GM23338 (cell line): ENCODE results near the gene FOXP4. TPM values are rescaled to one million over a fixed set of nuclear protein-coding genes. Genes with fewer than 3 reads are reported as not detected.

Experiments used
- ATAC-seq: fragments of 200-7000 bp; cut with Tn5 transposase; 3 replicates; pipeline ENCODE4 v1.9.1; 2020
- DNase-seq: peaks from one replicate; pipeline ENCODE4 v3.0.0-alpha.2; 2015; ENCODE audit warnings: low spot score
- H2AFZ ChIP-seq: fragments of 200-600 bp; sonication (generic); 2 replicates; pipeline ENCODE4 v1.8.0; 2016; ENCODE audit warnings: antibody characterized with exemption, mild to moderate bottlenecking, moderate library complexity
- H3F3A ChIP-seq: fragments of 200-600 bp; sonication (generic); replicated peaks from 2 replicates; pipeline ENCODE4 v1.8.0; 2017; ENCODE audit warnings: antibody characterized with exemption, mixed run types, low read depth
- H3K27ac ChIP-seq: fragments of 200-600 bp; sonication (generic); 2 replicates; pipeline ENCODE4 v1.6.1; 2016; ENCODE audit warnings: low read depth
- H3K27me3 ChIP-seq: fragments of 200-600 bp; sonication (generic); 2 replicates; pipeline ENCODE4 v1.8.0; 2016; ENCODE audit warnings: mild to moderate bottlenecking, mixed run types, moderate library complexity; ENCODE audit not compliant: insufficient read depth
- H3K36me3 ChIP-seq: fragments of 200-600 bp; sonication (generic); 2 replicates; pipeline ENCODE4 v1.8.0; 2016; ENCODE audit warnings: mild to moderate bottlenecking; ENCODE audit not compliant: insufficient read depth
- H3K4me1 ChIP-seq: fragments of 200-600 bp; sonication (generic); 2 replicates; pipeline ENCODE4 v1.8.0; 2016; ENCODE audit warnings: mild to moderate bottlenecking, moderate library complexity; ENCODE audit not compliant: insufficient read depth
- H3K4me2 ChIP-seq: fragments of 200-600 bp; sonication (generic); 2 replicates; pipeline ENCODE4 v1.7.1; 2017; ENCODE audit warnings: mixed run types
- H3K4me3 ChIP-seq: fragments of 200-600 bp; sonication (generic); 2 replicates; pipeline ENCODE4 v1.6.1; 2016; ENCODE audit warnings: mixed run types
- H3K79me2 ChIP-seq: fragments of 200-600 bp; sonication (generic); replicated peaks from 2 replicates; pipeline ENCODE4 v1.8.0; 2017; ENCODE audit warnings: mild to moderate bottlenecking; ENCODE audit not compliant: insufficient read depth
- H3K9me2 ChIP-seq: fragments of 200-600 bp; sonication (generic); 2 replicates; pipeline ENCODE4 v1.8.0; 2017; ENCODE audit not compliant: insufficient read depth
- H4K20me1 ChIP-seq: fragments of 200-600 bp; sonication (generic); replicated peaks from 2 replicates; pipeline ENCODE4 v1.8.0; 2017; ENCODE audit warnings: mild to moderate bottlenecking; ENCODE audit not compliant: insufficient read depth
- H3K27ac Mint-ChIP-seq: 2 replicates; pipeline ENCODE4 v1.8.0; 2020; ENCODE audit warnings: inconsistent platforms, mild to moderate bottlenecking, moderate library complexity, mixed read lengths
- H3K27me3 Mint-ChIP-seq: 3 replicates; pipeline ENCODE4 v1.8.0; 2022; ENCODE audit warnings: low read depth, mild to moderate bottlenecking, moderate library complexity, mixed read lengths, inconsistent platforms; ENCODE audit not compliant: insufficient read depth, poor library complexity
- H3K36me3 Mint-ChIP-seq: 3 replicates; pipeline ENCODE4 v1.8.0; 2021; ENCODE audit warnings: low read depth, mild to moderate bottlenecking, inconsistent platforms, moderate library complexity, mixed read lengths
- H3K4me1 Mint-ChIP-seq: 3 replicates; pipeline ENCODE4 v1.8.0; 2020; ENCODE audit warnings: mild to moderate bottlenecking, inconsistent platforms, mixed read lengths
- H3K4me3 Mint-ChIP-seq: 3 replicates; pipeline ENCODE4 v1.8.0; 2021; ENCODE audit warnings: moderate library complexity, mild to moderate bottlenecking, inconsistent platforms, mixed read lengths
- H3K9me3 Mint-ChIP-seq: 3 replicates; pipeline ENCODE4 v1.8.0; 2020; ENCODE audit warnings: moderate library complexity, mild to moderate bottlenecking, inconsistent platforms, mixed read lengths
- EZH2phosphoT487 ChIP-seq: fragments of 200-600 bp; sonication (generic); IDR thresholded peaks from one replicate; pipeline ENCODE4 v1.8.1; 2018; ENCODE audit warnings: antibody characterized with exemption; ENCODE audit not compliant: unreplicated experiment
- JUNB ChIP-seq: IDR thresholded peaks from one replicate; pipeline ENCODE4 v1.6.1; 2016; ENCODE audit warnings: antibody characterized with exemption; ENCODE audit not compliant: unreplicated experiment
- NANOG ChIP-seq: IDR thresholded peaks from 2 replicates; pipeline ENCODE4 v1.6.1; 2016; ENCODE audit warnings: antibody characterized with exemption, borderline replicate concordance
- STAT1 ChIP-seq: IDR thresholded peaks from one replicate; pipeline ENCODE4 v1.6.1; 2016; ENCODE audit warnings: antibody characterized with exemption; ENCODE audit not compliant: unreplicated experiment
- ZNF114 ChIP-seq: fragments of 250-450 bp; sonication (Bioruptor Pico); IDR thresholded peaks from 2 replicates; pipeline ENCODE4 v1.5.0; 2020; ENCODE audit warnings: mild to moderate bottlenecking, moderate library complexity
- ZNF331 ChIP-seq: fragments of 250-450 bp; sonication (Bioruptor Pico); IDR thresholded peaks from 2 replicates; pipeline ENCODE4 v1.5.0; 2020; ENCODE audit warnings: low read depth, mild to moderate bottlenecking, moderate library complexity
- polyA plus RNA-seq: library from polyadenylated mRNA; unstranded; fragments of >200 nt; fragmentation: Nextera tagmentation; extraction: Ambion mirVana; gene quantifications from 2 replicates; pipeline ENCODE4 v1.2.1, GENCODE V29; 2016
- total RNA-seq: library from RNA; depleted of rRNA; stranded (reverse); fragments of >200 nt; shearing (Covaris generic); gene quantifications from 2 replicates; pipeline ENCODE4 v1.2.3, GENCODE V29; 2014
- TF ChIP-seq, protein P1 (sequence below), 2 experiments: fragments of 200-600 bp in 1 of 2; sonication (generic) in 1 of 2; conservative IDR thresholded peaks; 2 replicates each; pipeline versions ENCODE4 v1.5.1 to v1.6.1; 2016 to 2017; ENCODE audit warnings: antibody characterized with exemption in 2 of 2, low read depth in 2 of 2, mild to moderate bottlenecking in 2 of 2, moderate library complexity in 1 of 2
- TF ChIP-seq, protein P2 (sequence below): IDR thresholded peaks from 2 replicates; pipeline ENCODE4 v1.6.1; 2016; ENCODE audit warnings: antibody characterized with exemption
- TF ChIP-seq, protein P3 (sequence below): IDR thresholded peaks from one replicate; pipeline ENCODE4 v1.6.1; 2018; ENCODE audit warnings: antibody characterized with exemption; ENCODE audit not compliant: unreplicated experiment
- TF ChIP-seq, protein P4 (sequence below): fragments of 250-450 bp; sonication (Bioruptor Pico); IDR thresholded peaks from 2 replicates; pipeline ENCODE4 v1.5.0; 2020; ENCODE audit warnings: mild to moderate bottlenecking, moderate library complexity

FOXP4 gene
- total and polyA plus RNA-seq, 2 experiments from 2014 or later: 5.1 to 13.5 TPM

DNA sequence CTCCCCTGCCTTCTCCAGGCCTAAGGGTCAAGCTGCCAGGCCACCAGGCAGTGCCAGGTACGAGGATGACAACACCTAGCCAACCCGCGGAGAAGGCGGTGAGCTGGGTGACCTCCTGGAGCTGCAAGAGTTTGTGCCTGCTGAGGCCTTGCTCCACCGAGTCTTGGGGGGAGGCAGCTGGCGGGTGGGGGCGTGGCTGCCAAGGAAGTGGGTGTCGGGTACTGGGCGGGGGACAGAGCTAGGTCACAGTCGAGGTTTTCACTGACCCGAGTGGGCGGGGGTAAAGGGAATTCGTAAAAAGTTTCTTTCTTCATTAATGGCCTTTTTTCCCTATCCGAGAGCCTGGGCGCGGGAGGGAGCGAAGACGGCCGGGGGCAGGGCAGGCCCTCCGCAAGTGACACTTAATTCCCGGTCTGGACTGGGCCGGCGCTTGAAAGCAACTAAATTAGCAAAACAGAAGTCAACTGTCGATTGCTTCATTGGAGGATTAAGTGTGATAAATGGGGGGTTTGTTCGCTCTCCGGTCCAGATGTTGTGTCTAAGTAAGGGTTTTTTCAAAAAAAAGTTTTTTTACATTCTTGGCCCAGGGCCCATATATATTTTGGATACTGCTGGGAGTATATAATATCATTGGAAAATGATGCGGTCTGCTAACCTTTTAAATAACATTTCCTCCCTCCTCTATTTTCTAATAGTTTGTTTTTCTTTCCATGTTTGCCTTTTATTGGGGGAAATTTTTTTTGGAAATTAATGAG lies 43.1 kb upstream of the FOXP4 start (continued):
- TF ChIP-seq, protein P1, sequence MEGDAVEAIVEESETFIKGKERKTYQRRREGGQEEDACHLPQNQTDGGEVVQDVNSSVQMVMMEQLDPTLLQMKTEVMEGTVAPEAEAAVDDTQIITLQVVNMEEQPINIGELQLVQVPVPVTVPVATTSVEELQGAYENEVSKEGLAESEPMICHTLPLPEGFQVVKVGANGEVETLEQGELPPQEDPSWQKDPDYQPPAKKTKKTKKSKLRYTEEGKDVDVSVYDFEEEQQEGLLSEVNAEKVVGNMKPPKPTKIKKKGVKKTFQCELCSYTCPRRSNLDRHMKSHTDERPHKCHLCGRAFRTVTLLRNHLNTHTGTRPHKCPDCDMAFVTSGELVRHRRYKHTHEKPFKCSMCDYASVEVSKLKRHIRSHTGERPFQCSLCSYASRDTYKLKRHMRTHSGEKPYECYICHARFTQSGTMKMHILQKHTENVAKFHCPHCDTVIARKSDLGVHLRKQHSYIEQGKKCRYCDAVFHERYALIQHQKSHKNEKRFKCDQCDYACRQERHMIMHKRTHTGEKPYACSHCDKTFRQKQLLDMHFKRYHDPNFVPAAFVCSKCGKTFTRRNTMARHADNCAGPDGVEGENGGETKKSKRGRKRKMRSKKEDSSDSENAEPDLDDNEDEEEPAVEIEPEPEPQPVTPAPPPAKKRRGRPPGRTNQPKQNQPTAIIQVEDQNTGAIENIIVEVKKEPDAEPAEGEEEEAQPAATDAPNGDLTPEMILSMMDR (conservative IDR thresholded peaks at IDR 0.05; ENCODE audit: low read depth in 2 of 2): no peak
- TF ChIP-seq NANOG (no peak), JUNB (no peak), STAT1 (no peak), ZNF331 (CRISPR knock-in tag) (no peak)
- TF ChIP-seq, protein P2, sequence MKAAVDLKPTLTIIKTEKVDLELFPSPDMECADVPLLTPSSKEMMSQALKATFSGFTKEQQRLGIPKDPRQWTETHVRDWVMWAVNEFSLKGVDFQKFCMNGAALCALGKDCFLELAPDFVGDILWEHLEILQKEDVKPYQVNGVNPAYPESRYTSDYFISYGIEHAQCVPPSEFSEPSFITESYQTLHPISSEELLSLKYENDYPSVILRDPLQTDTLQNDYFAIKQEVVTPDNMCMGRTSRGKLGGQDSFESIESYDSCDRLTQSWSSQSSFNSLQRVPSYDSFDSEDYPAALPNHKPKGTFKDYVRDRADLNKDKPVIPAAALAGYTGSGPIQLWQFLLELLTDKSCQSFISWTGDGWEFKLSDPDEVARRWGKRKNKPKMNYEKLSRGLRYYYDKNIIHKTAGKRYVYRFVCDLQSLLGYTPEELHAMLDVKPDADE: no peak
- TF ChIP-seq, protein P3, sequence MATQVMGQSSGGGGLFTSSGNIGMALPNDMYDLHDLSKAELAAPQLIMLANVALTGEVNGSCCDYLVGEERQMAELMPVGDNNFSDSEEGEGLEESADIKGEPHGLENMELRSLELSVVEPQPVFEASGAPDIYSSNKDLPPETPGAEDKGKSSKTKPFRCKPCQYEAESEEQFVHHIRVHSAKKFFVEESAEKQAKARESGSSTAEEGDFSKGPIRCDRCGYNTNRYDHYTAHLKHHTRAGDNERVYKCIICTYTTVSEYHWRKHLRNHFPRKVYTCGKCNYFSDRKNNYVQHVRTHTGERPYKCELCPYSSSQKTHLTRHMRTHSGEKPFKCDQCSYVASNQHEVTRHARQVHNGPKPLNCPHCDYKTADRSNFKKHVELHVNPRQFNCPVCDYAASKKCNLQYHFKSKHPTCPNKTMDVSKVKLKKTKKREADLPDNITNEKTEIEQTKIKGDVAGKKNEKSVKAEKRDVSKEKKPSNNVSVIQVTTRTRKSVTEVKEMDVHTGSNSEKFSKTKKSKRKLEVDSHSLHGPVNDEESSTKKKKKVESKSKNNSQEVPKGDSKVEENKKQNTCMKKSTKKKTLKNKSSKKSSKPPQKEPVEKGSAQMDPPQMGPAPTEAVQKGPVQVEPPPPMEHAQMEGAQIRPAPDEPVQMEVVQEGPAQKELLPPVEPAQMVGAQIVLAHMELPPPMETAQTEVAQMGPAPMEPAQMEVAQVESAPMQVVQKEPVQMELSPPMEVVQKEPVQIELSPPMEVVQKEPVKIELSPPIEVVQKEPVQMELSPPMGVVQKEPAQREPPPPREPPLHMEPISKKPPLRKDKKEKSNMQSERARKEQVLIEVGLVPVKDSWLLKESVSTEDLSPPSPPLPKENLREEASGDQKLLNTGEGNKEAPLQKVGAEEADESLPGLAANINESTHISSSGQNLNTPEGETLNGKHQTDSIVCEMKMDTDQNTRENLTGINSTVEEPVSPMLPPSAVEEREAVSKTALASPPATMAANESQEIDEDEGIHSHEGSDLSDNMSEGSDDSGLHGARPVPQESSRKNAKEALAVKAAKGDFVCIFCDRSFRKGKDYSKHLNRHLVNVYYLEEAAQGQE: no peak

DNA sequence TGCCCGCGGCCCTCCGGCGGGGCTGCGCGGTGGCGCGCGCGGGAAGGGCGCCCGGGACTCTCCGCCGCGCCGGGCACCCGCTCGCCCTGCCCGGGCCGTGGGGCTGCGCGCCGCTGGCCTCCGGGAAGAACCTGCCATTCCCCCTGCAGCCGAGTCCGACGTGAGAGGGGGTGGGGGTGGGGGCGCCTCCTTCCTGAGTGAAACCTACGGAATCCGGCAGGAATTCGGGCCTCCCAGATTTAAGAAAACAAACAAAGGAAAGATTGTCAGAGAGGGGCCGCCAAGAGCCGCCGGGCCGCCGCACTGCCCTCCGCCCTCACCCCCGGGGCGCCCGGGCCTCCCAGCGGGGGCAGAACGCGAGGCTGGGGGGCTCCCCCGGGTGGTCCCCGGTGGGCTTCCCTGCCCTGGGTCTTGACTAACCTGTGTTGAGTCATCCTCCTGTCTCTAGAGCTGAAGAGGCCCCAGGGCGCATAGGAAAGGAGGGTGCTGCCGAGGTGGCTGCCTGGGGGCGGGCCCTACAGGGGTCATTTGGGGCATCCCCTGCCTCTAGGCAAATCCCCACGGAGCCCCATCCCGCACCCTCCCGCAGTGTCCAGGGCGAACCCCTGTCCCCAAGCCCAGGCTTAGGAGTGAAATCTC lies 42.2 kb upstream of the FOXP4 start:
- Mint-ChIP-seq H3K27me3 (peaks cover 75% of the 10 kb centered on the region), H3K27ac (no peak overlapping the region), H3K4me3 (peak overlapping the region; percentile 71), H3K9me3 (no peaks in the 10 kb centered on the region), H3K36me3 (no peaks in the 10 kb centered on the region), H3K4me1 (peaks cover 25% of the 10 kb centered on the region)
- Histone ChIP-seq H3K27ac (no peak overlapping the region), H3K9me2 (no peaks in the 10 kb centered on the region), H3K4me1 (peaks cover 21% of the 10 kb centered on the region), H3F3A (peaks cover 14% of the 10 kb centered on the region), H3K79me2 (no peaks in the 10 kb centered on the region), H3K27me3 (peaks cover 92% of the 10 kb centered on the region), H3K36me3 (peaks cover 4% of the 10 kb centered on the region; the same call in 1 of the 2 replicates), H4K20me1 (peaks cover 4% of the 10 kb centered on the region; the same call in 1 of the 2 replicates), H2AFZ (peak overlapping the region; percentile 74; the same call in 1 of the 2 replicates), H3K4me2 (peak overlapping the region; percentile 86), H3K4me3 (peak overlapping the region; percentile 54)
- peak; percentile 72 for DNase-seq
- ATAC-seq: peak; percentile 22
- TF ChIP-seq, protein P4, sequence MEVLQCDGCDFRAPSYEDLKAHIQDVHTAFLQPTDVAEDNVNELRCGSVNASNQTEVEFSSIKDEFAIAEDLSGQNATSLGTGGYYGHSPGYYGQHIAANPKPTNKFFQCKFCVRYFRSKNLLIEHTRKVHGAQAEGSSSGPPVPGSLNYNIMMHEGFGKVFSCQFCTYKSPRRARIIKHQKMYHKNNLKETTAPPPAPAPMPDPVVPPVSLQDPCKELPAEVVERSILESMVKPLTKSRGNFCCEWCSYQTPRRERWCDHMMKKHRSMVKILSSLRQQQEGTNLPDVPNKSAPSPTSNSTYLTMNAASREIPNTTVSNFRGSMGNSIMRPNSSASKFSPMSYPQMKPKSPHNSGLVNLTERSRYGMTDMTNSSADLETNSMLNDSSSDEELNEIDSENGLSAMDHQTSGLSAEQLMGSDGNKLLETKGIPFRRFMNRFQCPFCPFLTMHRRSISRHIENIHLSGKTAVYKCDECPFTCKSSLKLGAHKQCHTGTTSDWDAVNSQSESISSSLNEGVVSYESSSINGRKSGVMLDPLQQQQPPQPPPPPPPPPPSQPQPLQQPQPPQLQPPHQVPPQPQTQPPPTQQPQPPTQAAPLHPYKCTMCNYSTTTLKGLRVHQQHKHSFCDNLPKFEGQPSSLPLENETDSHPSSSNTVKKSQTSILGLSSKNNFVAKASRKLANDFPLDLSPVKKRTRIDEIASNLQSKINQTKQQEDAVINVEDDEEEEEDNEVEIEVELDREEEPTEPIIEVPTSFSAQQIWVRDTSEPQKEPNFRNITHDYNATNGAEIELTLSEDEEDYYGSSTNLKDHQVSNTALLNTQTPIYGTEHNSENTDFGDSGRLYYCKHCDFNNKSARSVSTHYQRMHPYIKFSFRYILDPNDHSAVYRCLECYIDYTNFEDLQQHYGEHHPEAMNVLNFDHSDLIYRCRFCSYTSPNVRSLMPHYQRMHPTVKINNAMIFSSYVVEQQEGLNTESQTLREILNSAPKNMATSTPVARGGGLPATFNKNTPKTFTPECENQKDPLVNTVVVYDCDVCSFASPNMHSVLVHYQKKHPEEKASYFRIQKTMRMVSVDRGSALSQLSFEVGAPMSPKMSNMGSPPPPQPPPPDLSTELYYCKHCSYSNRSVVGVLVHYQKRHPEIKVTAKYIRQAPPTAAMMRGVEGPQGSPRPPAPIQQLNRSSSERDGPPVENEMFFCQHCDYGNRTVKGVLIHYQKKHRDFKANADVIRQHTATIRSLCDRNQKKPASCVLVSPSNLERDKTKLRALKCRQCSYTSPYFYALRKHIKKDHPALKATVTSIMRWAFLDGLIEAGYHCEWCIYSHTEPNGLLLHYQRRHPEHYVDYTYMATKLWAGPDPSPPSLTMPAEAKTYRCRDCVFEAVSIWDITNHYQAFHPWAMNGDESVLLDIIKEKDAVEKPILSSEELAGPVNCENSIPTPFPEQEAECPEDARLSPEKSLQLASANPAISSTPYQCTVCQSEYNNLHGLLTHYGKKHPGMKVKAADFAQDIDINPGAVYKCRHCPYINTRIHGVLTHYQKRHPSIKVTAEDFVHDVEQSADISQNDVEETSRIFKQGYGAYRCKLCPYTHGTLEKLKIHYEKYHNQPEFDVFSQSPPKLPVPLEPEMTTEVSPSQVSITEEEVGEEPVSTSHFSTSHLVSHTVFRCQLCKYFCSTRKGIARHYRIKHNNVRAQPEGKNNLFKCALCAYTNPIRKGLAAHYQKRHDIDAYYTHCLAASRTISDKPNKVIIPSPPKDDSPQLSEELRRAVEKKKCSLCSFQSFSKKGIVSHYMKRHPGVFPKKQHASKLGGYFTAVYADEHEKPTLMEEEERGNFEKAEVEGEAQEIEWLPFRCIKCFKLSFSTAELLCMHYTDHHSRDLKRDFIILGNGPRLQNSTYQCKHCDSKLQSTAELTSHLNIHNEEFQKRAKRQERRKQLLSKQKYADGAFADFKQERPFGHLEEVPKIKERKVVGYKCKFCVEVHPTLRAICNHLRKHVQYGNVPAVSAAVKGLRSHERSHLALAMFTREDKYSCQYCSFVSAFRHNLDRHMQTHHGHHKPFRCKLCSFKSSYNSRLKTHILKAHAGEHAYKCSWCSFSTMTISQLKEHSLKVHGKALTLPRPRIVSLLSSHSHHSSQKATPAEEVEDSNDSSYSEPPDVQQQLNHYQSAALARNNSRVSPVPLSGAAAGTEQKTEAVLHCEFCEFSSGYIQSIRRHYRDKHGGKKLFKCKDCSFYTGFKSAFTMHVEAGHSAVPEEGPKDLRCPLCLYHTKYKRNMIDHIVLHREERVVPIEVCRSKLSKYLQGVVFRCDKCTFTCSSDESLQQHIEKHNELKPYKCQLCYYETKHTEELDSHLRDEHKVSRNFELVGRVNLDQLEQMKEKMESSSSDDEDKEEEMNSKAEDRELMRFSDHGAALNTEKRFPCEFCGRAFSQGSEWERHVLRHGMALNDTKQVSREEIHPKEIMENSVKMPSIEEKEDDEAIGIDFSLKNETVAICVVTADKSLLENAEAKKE: no peak
- TF ChIP-seq EZH2phosphoT487 (no peak), NANOG (no peak), ZNF114 (CRISPR knock-in tag) (no peak)
